ENCODE data around the gene NRL. TPM values are rescaled to one million over a fixed set of nuclear protein-coding genes. Genes with fewer than 3 reads are reported as not detected.

Gene NRL
- total and polyA plus RNA-seq, 9 of the 15 experiments (the other 6 are each of a cell fraction or from before 2014, with no cell fraction given) = 0.07 to 2.7 (median 1.4) TPM; not detected in 1

- WGBS (ENCODE audit: insufficient coverage, low coverage, missing lambda C conversion rate) = 91% methylated on average over 4 of the region's 4 CpGs
- peaks cover 20 to 22% of the 10 kb centered on the region in 2 experiments; a peak in 4 of 5 replicates for H3K4me1 ChIP-seq (replicated peaks in 1 of 2; ENCODE audit: control insufficient read depth in 2 of 2, insufficient read depth in 2 of 2, low read length in 2 of 2)
Measured at GRCh38 chr14:24092505-24093206, 22.1 kb downstream of the NRL start.

More at GRCh38 chr14:24092505-24093206, 22.1 kb downstream of the NRL start:
- ChIA-PET CTCF (ENCODE audit: low intra/inter-chr PET ratio) (no interaction called here), POLR2A (interaction anchor here (0.9 to 5.8 kb wide), 5 partner anchors 11 to 69 kb away, joined by 3 to 40 read pairs (median 6); partner anchors contain the start of gene IRF9)
- H3K9ac ChIP-seq (ENCODE audit: insufficient read depth in 1 of 2, low read depth in 2 of 2, low read length in 2 of 2) = 0 out of 4 replicates have a peak overlapping the region, but pooled peaks of 1 of the 2 experiments have one; percentile 100
- no peaks in the 10 kb centered on the region for H3K27me3 ChIP-seq (ENCODE audit: control insufficient read depth in 2 of 2, insufficient read depth in 2 of 2, low read length in 2 of 2)
- BruUV-seq (replicated peaks) = no TSS peak
- peak overlapping the region; percentile 98; the same call in 1 of the 3 replicates for H3K27ac ChIP-seq (ENCODE audit: extremely low read depth, low read depth, low read length)
- FAIRE-seq (no peak), DNase-seq (ENCODE audit: extremely low read depth in 1 of 4, low spot score in 3 of 4) (no peak), ATAC-seq (no peak)
- no peak overlapping the region for H3K4me3 ChIP-seq
- H2AFZ ChIP-seq (ENCODE audit: low read depth, low read length) = no peak overlapping the region
- TF ChIP-seq ZKSCAN1 (IDR thresholded peaks at IDR 0.05; ENCODE audit: low read depth, low read length) = no peak
- TF ChIP-seq STAT5B (CRISPR knock-in tag; IDR thresholded peaks at IDR 0.05) = no peak
- no peak for TF ChIP-seq CHAMP1 (IDR thresholded peaks at IDR 0.05)
- TF ChIP-seq BRD9 (IDR thresholded peaks at IDR 0.05; ENCODE audit: low read depth, partially characterized antibody) = no peak
- no peak for TF ChIP-seq ZNF830 (CRISPR knock-in tag; IDR thresholded peaks at IDR 0.05)
- no peak for TF ChIP-seq TFAP4 (CRISPR knock-in tag; IDR thresholded peaks at IDR 0.05; ENCODE audit: borderline replicate concordance)
- no peak for TF ChIP-seq KLF10 (CRISPR knock-in tag; IDR thresholded peaks at IDR 0.05)
- no peak for TF ChIP-seq GTF2E2 (tag; IDR thresholded peaks at IDR 0.05)
- TF ChIP-seq POLR3G (IDR thresholded peaks at IDR 0.05; ENCODE audit: extremely low read depth, insufficient read length, insufficient replicate concordance) = no peak
- TF ChIP-seq FOS (IDR thresholded peaks at IDR 0.05; ENCODE audit: extremely low read depth, insufficient read length) = no peak
- no peak for TF ChIP-seq FUS (optimal IDR thresholded peaks at IDR 0.05; ENCODE audit: low read depth, low read length)
- peaks cover 29% of the 10 kb centered on the region for H3K79me2 ChIP-seq (ENCODE audit: control insufficient read depth, insufficient read depth, low read length)
- H3K4me2 ChIP-seq (ENCODE audit: insufficient read depth, low read length) = no peak overlapping the region
- H3K9me3 ChIP-seq (replicated peaks; ENCODE audit: control insufficient read depth, insufficient read depth, low read depth, low read length) = no peaks in the 10 kb centered on the region
- intact Hi-C loops (cut with micrococcal nuclease) = loop anchor here (10.0 kb wide), 2 partner anchors 52 to 78 kb away; partner anchors contain the start of genes EMC9, PSME2 and RNF31
- in situ Hi-C loops (cut with MboI) = loop anchor here (5.0 kb wide), 1 partner anchor 35 kb away; no protein-coding TSS in a partner anchor
- peaks cover 11% of the 10 kb centered on the region; the same call in 2 of the 3 replicates for H3K36me3 ChIP-seq (ENCODE audit: control insufficient read depth, insufficient read depth, low read length)
- H3K9me1 ChIP-seq (ENCODE audit: control insufficient read depth, insufficient read depth, low read length) = no peaks in the 10 kb centered on the region
- H4K20me1 ChIP-seq (replicated peaks; ENCODE audit: control insufficient read depth, insufficient read depth, low read length) = 0 out of 2 replicates have a peak, but pooled peaks cover 2% of the 10 kb centered on the region
